Liver (tissue), 3 donors: ENCODE measurements around the gene CACNA1B.

ENCODE experiments used
- EGR1 ChIP-seq, 2 donors: IDR thresholded peaks; 2 replicates each; pipeline ENCODE4 v1.6.1; 2016 to 2018; ENCODE audit warnings: antibody characterized with exemption in 2 of 2, low read depth in 2 of 2
- GABPA ChIP-seq, 2 donors: IDR thresholded peaks in 1 of 2; conservative IDR thresholded peaks in 1 of 2; 2 replicates each; pipeline ENCODE4 v1.6.1; 2016; ENCODE audit warnings: antibody characterized with exemption in 2 of 2, mild to moderate bottlenecking in 1 of 2, moderate library complexity in 1 of 2
- JUND ChIP-seq, 2 donors: IDR thresholded peaks; 2 replicates each; pipeline ENCODE4 v1.6.1; 2016; ENCODE audit warnings: antibody characterized with exemption in 2 of 2
- SP1 ChIP-seq: IDR thresholded peaks from 2 replicates; pipeline ENCODE4 v1.6.1; 2018; ENCODE audit warnings: antibody characterized with exemption, mild to moderate bottlenecking
- TAF1 ChIP-seq: conservative IDR thresholded peaks from 2 replicates; pipeline ENCODE4 v1.6.1; 2016; ENCODE audit warnings: antibody characterized with exemption, mild to moderate bottlenecking
- YY1 ChIP-seq: IDR thresholded peaks from 2 replicates; pipeline ENCODE4 v1.6.1; 2016; ENCODE audit warnings: antibody characterized with exemption, mild to moderate bottlenecking
- TF ChIP-seq, protein P1 (sequence below): fragments of 150-350 bp; IDR thresholded peaks from 2 replicates; pipeline ENCODE4 v1.5.1; 2017; ENCODE audit warnings: improper control_type of control experiment, low read depth, low read length; ENCODE audit not compliant: missing input control
- TF ChIP-seq, protein P2 (sequence below): IDR thresholded peaks from 2 replicates; pipeline ENCODE4 v1.6.1; 2016; ENCODE audit warnings: antibody characterized with exemption
- TF ChIP-seq, protein P3 (sequence below): IDR thresholded peaks from 2 replicates; pipeline ENCODE4 v1.6.1; 2016; ENCODE audit warnings: antibody characterized with exemption
- TF ChIP-seq, protein P4 (sequence below): IDR thresholded peaks from 2 replicates; pipeline ENCODE4 v1.6.1; 2016; ENCODE audit warnings: antibody characterized with exemption, mild to moderate bottlenecking
- TF ChIP-seq, protein P5 (sequence below): IDR thresholded peaks from 2 replicates; pipeline ENCODE4 v1.6.1; 2016; ENCODE audit warnings: antibody characterized with exemption
- donor health status: healthy.
- donor health status: healthy.

DNA sequence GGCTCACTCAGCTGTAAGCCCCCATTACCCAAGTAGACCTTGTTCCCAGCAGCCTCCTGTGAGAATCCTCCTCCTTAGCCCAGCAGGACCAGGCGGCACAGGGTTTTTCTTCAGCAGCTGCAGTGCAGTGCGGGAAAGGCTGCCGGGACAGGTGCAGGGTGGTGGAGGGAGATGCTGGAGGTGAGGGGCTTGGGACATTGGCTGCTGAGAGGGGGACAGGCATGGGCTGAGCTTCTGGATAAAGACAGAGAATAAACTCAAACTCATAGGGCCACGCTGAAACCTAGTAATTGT, 174.7 kb downstream of the CACNA1B start:
- TF ChIP-seq, protein P1, sequence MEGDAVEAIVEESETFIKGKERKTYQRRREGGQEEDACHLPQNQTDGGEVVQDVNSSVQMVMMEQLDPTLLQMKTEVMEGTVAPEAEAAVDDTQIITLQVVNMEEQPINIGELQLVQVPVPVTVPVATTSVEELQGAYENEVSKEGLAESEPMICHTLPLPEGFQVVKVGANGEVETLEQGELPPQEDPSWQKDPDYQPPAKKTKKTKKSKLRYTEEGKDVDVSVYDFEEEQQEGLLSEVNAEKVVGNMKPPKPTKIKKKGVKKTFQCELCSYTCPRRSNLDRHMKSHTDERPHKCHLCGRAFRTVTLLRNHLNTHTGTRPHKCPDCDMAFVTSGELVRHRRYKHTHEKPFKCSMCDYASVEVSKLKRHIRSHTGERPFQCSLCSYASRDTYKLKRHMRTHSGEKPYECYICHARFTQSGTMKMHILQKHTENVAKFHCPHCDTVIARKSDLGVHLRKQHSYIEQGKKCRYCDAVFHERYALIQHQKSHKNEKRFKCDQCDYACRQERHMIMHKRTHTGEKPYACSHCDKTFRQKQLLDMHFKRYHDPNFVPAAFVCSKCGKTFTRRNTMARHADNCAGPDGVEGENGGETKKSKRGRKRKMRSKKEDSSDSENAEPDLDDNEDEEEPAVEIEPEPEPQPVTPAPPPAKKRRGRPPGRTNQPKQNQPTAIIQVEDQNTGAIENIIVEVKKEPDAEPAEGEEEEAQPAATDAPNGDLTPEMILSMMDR = no peak
- TF ChIP-seq GABPA (IDR thresholded peaks at IDR 0.05 in 1 of 2, conservative IDR thresholded peaks at IDR 0.05 in 1 of 2) (no peak), TAF1 (no peak), EGR1 (IDR thresholded peaks at IDR 0.05; ENCODE audit: low read depth in 2 of 2) (no peak), JUND (IDR thresholded peaks at IDR 0.05) (no peak), SP1 (no peak), YY1 (no peak)
- TF ChIP-seq, protein P2, sequence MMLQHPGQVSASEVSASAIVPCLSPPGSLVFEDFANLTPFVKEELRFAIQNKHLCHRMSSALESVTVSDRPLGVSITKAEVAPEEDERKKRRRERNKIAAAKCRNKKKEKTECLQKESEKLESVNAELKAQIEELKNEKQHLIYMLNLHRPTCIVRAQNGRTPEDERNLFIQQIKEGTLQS = no peak
- TF ChIP-seq, protein P3, sequence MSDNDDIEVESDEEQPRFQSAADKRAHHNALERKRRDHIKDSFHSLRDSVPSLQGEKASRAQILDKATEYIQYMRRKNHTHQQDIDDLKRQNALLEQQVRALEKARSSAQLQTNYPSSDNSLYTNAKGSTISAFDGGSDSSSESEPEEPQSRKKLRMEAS = no peak
- TF ChIP-seq, protein P4, sequence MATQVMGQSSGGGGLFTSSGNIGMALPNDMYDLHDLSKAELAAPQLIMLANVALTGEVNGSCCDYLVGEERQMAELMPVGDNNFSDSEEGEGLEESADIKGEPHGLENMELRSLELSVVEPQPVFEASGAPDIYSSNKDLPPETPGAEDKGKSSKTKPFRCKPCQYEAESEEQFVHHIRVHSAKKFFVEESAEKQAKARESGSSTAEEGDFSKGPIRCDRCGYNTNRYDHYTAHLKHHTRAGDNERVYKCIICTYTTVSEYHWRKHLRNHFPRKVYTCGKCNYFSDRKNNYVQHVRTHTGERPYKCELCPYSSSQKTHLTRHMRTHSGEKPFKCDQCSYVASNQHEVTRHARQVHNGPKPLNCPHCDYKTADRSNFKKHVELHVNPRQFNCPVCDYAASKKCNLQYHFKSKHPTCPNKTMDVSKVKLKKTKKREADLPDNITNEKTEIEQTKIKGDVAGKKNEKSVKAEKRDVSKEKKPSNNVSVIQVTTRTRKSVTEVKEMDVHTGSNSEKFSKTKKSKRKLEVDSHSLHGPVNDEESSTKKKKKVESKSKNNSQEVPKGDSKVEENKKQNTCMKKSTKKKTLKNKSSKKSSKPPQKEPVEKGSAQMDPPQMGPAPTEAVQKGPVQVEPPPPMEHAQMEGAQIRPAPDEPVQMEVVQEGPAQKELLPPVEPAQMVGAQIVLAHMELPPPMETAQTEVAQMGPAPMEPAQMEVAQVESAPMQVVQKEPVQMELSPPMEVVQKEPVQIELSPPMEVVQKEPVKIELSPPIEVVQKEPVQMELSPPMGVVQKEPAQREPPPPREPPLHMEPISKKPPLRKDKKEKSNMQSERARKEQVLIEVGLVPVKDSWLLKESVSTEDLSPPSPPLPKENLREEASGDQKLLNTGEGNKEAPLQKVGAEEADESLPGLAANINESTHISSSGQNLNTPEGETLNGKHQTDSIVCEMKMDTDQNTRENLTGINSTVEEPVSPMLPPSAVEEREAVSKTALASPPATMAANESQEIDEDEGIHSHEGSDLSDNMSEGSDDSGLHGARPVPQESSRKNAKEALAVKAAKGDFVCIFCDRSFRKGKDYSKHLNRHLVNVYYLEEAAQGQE = no peak
- TF ChIP-seq, protein P5, sequence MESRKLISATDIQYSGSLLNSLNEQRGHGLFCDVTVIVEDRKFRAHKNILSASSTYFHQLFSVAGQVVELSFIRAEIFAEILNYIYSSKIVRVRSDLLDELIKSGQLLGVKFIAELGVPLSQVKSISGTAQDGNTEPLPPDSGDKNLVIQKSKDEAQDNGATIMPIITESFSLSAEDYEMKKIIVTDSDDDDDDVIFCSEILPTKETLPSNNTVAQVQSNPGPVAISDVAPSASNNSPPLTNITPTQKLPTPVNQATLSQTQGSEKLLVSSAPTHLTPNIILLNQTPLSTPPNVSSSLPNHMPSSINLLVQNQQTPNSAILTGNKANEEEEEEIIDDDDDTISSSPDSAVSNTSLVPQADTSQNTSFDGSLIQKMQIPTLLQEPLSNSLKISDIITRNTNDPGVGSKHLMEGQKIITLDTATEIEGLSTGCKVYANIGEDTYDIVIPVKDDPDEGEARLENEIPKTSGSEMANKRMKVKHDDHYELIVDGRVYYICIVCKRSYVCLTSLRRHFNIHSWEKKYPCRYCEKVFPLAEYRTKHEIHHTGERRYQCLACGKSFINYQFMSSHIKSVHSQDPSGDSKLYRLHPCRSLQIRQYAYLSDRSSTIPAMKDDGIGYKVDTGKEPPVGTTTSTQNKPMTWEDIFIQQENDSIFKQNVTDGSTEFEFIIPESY = no peak
